PC-9 (cell line): ENCODE measurements around the gene TADA2B.

Source experiments
- EZH2 ChIP-seq: fragments of 200-600 bp; sonication (generic); IDR thresholded peaks from 2 replicates; pipeline ENCODE4 v1.8.0; 2017; ENCODE audit warnings: antibody characterized with exemption, low read depth
- TF ChIP-seq, protein P1 (sequence below): fragments of 200-600 bp; sonication (generic); conservative IDR thresholded peaks from 2 replicates; pipeline ENCODE4 v1.6.1; 2017; ENCODE audit warnings: mixed run types, antibody characterized with exemption, mild to moderate bottlenecking, moderate library complexity

DNA sequence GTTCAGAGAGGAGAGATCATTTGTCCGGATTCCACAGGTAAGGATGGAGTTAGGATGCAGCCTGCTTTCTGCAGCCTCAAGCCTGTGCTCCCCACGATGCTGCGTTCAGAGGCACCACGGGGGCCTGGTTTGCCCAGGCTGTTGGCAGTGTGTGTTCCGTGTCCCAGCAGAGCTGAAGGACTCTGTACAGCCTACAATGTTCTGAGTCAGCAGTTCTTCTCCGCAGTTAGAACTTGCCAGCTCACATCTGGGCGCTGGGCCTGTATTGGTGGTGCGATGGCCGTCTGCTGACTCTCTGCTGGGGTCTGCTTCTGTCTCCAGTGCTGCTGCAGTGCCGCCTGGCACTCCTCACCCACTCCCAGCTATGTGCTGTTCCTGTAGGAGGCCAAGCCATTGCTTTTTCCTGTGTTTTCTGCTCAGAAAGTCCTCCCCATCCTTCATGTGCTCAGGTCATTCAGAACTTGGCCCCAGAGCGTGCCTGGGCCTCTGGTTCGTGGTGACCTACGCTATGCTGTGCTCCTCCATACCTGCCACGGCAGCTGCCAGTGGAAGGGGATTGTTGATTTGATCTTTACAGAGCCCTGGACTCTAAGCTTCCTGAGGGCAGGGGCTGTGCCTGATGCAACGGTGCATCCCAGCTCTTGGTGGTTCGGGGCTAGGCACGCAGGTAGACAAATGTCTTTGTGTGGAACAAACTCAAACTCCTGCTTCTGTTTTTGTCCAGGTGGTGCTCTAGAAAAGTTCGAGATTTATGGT, 42.6 kb upstream of the TADA2B start:
- TF ChIP-seq, protein P1, sequence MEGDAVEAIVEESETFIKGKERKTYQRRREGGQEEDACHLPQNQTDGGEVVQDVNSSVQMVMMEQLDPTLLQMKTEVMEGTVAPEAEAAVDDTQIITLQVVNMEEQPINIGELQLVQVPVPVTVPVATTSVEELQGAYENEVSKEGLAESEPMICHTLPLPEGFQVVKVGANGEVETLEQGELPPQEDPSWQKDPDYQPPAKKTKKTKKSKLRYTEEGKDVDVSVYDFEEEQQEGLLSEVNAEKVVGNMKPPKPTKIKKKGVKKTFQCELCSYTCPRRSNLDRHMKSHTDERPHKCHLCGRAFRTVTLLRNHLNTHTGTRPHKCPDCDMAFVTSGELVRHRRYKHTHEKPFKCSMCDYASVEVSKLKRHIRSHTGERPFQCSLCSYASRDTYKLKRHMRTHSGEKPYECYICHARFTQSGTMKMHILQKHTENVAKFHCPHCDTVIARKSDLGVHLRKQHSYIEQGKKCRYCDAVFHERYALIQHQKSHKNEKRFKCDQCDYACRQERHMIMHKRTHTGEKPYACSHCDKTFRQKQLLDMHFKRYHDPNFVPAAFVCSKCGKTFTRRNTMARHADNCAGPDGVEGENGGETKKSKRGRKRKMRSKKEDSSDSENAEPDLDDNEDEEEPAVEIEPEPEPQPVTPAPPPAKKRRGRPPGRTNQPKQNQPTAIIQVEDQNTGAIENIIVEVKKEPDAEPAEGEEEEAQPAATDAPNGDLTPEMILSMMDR = no peak
- TF ChIP-seq EZH2 = no peak
